Caki2 (cell line): ENCODE measurements around the gene SECTM1. TPM values are rescaled to one million over a fixed set of nuclear protein-coding genes. Genes with fewer than 3 reads are reported as not detected.
"Not testable (repeated sequence)": the region's sequence is repeated elsewhere in the genome, so short reads cannot be mapped to it uniquely, and the experiment has no call there.

Source experiments
- DNase-seq: peaks from one replicate; pipeline ENCODE4 v3.0.0-alpha.2; 2015; ENCODE audit warnings: low read depth
- in situ Hi-C: cut with HindIII; loops from 2 replicates; pipeline ENCODE4 v1.10.0; 2016; ENCODE audit warnings: low sequenced_read_pairs, low pct_unique_long_range_greater_than_20kb, mixed read lengths
- total RNA-seq: library from RNA; depleted of rRNA; stranded (reverse); fragments of >200 nt; shearing (Covaris generic); gene quantifications from 2 replicates; pipeline ENCODE4 v1.2.3, GENCODE V29; 2014; ENCODE audit warnings: low replicate concordance

SECTM1 gene
- total RNA-seq, 1 experiment from 2014 or later: 0.24 TPM

- in situ Hi-C loops: no loop called here
- DNase-seq: no peak
These were observed 38.0 kb upstream of the SECTM1 start, which contains the start of gene UTS2R for GRCh38 chr17:82371333-82372248. Gene UTS2R, plus strand, starts transcription at chr17:82371765. Its CDS starts 2,560 bp downstream, at chr17:82374325.

DNA sequence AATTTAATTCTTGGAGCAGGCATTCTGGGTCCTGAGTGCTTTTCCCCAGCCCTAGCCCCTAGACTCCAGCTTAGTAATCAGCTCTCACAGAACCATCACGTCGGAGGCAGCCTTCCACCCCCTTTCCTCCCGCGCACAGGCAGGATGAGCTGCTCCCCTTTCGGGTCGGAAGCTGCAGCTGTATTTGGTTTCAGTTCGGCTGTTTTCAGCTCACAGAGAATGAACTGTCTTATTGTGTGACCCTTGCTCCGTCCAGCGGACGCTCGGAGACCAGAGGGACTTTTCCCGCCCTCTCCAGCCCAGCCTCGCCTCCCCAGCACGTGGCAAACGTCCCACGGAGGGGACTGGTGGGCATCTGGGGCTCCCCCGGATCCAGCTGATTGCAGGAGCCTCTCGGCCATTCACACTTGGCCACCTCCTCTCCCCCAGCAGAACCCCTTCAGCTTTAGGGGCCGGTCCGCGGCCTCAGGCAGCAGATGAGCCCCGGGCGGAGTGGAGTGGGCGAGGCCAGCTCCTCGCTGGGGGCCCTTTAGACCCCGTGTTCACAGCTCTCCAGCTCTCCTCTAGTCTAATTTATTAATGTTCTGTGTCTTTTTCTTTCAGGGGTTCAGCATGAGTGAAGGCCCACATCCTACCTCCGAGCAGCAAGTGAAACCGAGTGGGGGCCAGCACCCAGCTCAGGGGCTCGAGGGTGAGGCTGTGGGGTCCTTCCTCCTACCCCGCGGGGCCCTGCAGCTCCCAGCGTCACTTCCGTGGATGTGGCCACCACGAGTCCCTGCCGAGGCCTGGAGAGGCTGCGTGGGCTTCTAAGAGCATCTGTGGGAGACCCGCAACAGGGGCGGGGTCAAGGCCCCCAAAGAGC is 37.1 kb upstream of the SECTM1 start:
- in situ Hi-C loops: no loop called here
- DNase-seq: no peak

DNA sequence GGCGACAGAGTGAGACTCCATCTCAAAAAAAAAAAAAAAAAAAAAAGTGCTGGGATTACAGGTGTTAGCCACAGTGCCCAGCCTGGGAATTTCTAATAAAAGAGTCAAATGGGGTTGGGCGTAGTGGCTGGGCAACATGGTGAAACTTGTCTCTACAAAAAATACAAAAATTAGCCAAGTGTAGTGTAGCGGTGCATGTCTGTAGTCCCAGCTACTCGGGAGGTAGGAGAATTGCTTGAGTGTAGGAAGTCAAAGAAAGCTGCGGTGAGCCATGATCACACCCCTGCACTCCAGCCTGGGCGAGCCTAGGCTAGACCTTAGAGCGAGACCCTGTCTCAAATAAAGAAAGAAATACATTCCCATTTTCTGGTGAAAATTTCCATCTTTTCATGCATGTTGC is 35.6 kb upstream of the SECTM1 start:
- in situ Hi-C loops: no loop called here
- DNase-seq: no peak

DNA sequence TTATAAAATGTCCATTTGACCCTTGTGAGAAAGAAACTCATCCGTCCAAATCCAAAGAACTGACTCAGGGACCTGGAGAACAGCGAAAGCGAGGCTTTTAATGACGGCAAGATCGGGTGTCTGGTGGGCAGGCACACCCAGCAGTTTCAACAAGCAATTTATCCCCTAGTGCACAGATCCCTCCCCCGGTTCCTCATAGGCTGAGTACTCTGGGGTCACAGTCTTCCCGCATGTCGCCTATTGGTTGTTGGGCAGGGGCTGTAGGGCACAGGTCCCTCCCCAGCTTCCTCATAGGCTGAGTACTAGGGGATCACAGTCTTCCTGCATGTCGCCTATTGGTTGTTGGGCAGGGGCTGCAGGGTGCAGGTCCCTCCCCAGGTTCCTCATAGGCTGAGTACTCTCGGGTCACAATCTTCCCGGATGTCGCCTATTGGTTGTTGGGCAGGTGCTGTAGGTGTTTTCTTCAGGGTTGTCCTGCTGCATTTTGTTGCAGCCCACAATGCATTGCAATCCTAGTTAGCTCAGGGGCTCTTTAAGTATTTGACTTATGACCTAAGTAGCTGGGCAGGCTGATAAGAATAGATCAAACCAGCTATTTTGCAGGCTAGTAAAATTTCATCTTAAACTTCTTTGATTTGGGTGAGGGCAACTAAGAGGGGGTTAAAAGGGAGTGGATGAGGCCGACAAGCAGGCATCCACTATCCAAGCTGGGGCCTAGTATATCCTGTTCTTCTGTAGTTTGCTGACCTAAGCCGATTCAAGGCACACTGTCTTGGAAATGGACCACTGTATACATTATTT is 34.4 kb upstream of the SECTM1 start:
- in situ Hi-C loops: no loop called here
- peak; percentile 93 for DNase-seq

DNA sequence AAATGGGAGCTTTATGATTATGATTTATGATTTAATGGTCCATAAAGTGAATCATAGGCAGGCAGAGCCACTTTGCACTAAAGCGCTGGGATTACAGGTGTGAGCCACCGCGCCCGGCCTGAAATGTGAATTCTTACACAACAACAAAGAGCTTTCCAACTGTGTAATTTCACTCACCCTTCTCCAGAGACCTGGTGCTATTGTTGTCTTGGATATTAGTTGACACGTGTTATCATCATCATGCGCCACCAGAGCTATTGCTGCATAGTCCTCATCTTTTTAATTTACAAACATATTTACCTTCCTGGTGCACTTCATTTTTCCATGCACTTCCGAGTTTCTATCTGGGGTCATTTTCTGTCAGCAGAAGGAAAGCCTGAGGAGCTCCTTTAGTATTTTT is 33.2 kb upstream of the SECTM1 start:
- in situ Hi-C loops: no loop called here
- no peak for DNase-seq

DNA sequence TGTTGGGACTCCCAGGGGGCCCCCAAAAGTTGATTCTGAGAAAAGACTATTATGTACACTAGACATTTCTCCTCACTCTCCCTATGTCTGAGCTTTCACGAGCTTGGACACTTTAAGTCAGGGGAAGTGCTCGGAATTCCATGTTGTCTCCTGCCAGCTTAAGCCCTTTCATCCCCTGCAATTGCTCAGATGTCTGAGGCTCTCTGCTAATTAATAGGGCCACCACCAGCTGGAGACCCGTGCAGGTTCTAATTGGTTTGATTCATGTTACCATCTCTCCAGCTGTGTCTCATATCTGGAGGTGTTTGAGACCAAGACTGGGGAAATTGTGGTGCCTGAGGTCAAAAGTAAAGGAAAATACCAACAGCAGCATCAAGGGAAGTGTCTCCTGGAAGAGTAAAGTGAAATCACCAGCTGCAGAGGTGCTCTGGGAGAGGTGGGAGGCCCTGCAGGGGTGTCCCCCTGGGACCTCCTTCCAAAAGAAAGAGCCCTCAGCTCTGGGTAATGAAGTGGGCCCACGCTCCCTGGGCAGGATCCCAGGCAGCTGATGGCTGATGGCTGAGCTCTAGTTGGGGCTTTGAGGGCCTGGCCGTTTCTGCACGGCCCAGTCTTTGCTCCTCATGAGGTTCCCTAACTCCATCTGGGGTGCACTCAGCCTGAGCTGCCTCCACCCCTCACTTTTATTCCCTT is 32.2 kb upstream of the SECTM1 start:
- in situ Hi-C loops: no loop called here
- no peak for DNase-seq

GRCh38 chr17:82361885-82362633 is 28.5 kb upstream of the SECTM1 start:
- no peak for DNase-seq
- in situ Hi-C loops: no loop called here

GRCh38 chr17:82359451-82360074 is 26.0 kb upstream of the SECTM1 start:
- DNase-seq, in situ Hi-C loops: not testable (repeated sequence)

GRCh38 chr17:82358465-82359350 is 25.1 kb upstream of the SECTM1 start, which contains the start of gene TEX19:
Gene TEX19, plus strand, starts transcription at chr17:82359247. Its CDS starts 2,904 bp downstream, at chr17:82362151.
- DNase-seq: no peak
- in situ Hi-C loops: no loop called here

- no peak for DNase-seq
- in situ Hi-C loops: no loop called here
These were observed 23.8 kb upstream of the SECTM1 start for GRCh38 chr17:82357394-82357793.

GRCh38 chr17:82356845-82357355 is 23.3 kb upstream of the SECTM1 start:
- DNase-seq: no peak
- in situ Hi-C loops: no loop called here

GRCh38 chr17:82355770-82356427 is 22.3 kb upstream of the SECTM1 start:
- in situ Hi-C loops: no loop called here
- no peak for DNase-seq

GRCh38 chr17:82354804-82355308 is 21.3 kb upstream of the SECTM1 start:
- DNase-seq: no peak
- in situ Hi-C loops: no loop called here

- in situ Hi-C loops: no loop called here
- no peak for DNase-seq
These were observed 19.9 kb upstream of the SECTM1 start for GRCh38 chr17:82353484-82353883.
